Measurements from ENCODE around the gene ASPM. TPM values are rescaled to one million over a fixed set of nuclear protein-coding genes. Genes with fewer than 3 reads are reported as not detected.
"Not testable (repeated sequence)": the region's sequence is repeated elsewhere in the genome, so short reads cannot be mapped to it uniquely, and the experiment has no call there.

The ASPM gene
- total RNA-seq, 5 donors from 2014 or later (not counting 1 experiment from before 2014, with no cell fraction given): 0.41 to 0.93 (median 0.44) TPM

GRCh38 chr1:197116156-197116555 is 30.3 kb downstream of the ASPM start:
- no CpG with 5 or more reads among the region's 2 CpGs for WGBS (ENCODE audit: insufficient coverage)
- no peaks in the 10 kb centered on the region for H3K9me3 ChIP-seq
- no peak overlapping the region for H3K4me3 ChIP-seq (ENCODE audit: control insufficient read depth in 1 of 2, extremely low read depth in 1 of 2, low read length in 1 of 2)
- no peaks in the 10 kb centered on the region for H3K4me1 ChIP-seq (ENCODE audit: control insufficient read depth in 1 of 2, extremely low read depth in 1 of 2, insufficient read depth in 2 of 2, low read length in 2 of 2)
- no peak for DNase-seq
- no peak overlapping the region for H3K27ac Mint-ChIP-seq
- ChIA-PET CTCF (interaction anchor here in 1 of 2 donors (0.6 kb wide), 1 partner anchor 10 kb away, joined by 4 read pairs; no protein-coding TSS in a partner anchor), POLR2A (no interaction called here)
- no peaks in the 10 kb centered on the region for H3K27me3 ChIP-seq (replicated peaks in 1 of 2; ENCODE audit: control insufficient read depth in 2 of 2, extremely low read depth in 1 of 2, insufficient read depth in 2 of 2, low read length in 1 of 2)
- no peaks in the 10 kb centered on the region for H3K36me3 Mint-ChIP-seq
- no peaks in the 10 kb centered on the region for H3K4me1 Mint-ChIP-seq
- H3K4me3 Mint-ChIP-seq: no peak overlapping the region
- no peak for ATAC-seq (replicated peaks in 1 of 4)
- H3K36me3 ChIP-seq (ENCODE audit: control insufficient read depth in 2 of 2, extremely low read depth in 1 of 2, insufficient read depth in 1 of 2, low read length in 1 of 2): no peaks in the 10 kb centered on the region
- no peaks in the 10 kb centered on the region for H3K9me3 Mint-ChIP-seq
- no peaks in the 10 kb centered on the region for H3K27me3 Mint-ChIP-seq
- H3K27ac ChIP-seq (ENCODE audit: low read length): no peak overlapping the region

GRCh38 chr1:197106869-197107268 is 39.6 kb downstream of the ASPM start:
- ChIA-PET CTCF (no interaction called here), POLR2A (no interaction called here)
- Histone ChIP-seq H3K4me3 (ENCODE audit: control insufficient read depth in 1 of 2, extremely low read depth in 1 of 2, low read length in 1 of 2) (no peak overlapping the region), H3K9me3 (no peaks in the 10 kb centered on the region), H3K36me3 (ENCODE audit: control insufficient read depth in 2 of 2, extremely low read depth in 1 of 2, insufficient read depth in 1 of 2, low read length in 1 of 2) (no peaks in the 10 kb centered on the region), H3K27me3 (replicated peaks in 1 of 2; ENCODE audit: control insufficient read depth in 2 of 2, extremely low read depth in 1 of 2, insufficient read depth in 2 of 2, low read length in 1 of 2) (no peaks in the 10 kb centered on the region), H3K4me1 (ENCODE audit: control insufficient read depth in 1 of 2, extremely low read depth in 1 of 2, insufficient read depth in 2 of 2, low read length in 2 of 2) (no peaks in the 10 kb centered on the region), H3K27ac (ENCODE audit: low read length) (no peak overlapping the region)
- no peaks in the 10 kb centered on the region for H3K36me3 Mint-ChIP-seq
- no peaks in the 10 kb centered on the region for H3K9me3 Mint-ChIP-seq
- H3K27ac Mint-ChIP-seq: no peak overlapping the region
- DNase-seq: no peak
- no peak overlapping the region for H3K4me3 Mint-ChIP-seq
- no peaks in the 10 kb centered on the region for H3K27me3 Mint-ChIP-seq
- no peak for ATAC-seq (replicated peaks in 1 of 4)
- no CpG with 5 or more reads among the region's 1 CpG for WGBS (ENCODE audit: insufficient coverage)
- peaks cover 14 to 16% (median 15%) of the 10 kb centered on the region in 3 donors for H3K4me1 Mint-ChIP-seq

DNA sequence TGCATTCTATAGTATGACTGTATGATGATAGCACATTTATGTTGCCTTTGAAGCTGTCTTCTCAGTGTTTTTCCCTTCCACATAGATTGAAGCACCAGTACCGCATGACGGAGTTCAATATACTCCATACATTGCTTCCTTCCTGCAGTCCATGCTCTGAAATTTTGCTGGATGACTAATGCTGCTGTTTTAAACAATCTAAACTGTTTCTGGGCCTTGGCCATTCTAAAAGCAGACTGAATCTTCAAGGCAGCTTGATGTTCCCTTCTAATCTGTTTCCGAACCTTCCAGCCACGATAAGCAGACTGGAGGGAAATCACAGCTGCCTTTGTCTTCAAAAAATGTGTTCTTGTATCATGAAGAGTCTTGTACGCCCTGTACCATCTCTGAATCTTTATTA is 43.2 kb downstream of the ASPM start:
- H3K9me3 ChIP-seq: no peaks in the 10 kb centered on the region
- no peak for ATAC-seq (replicated peaks in 1 of 4)
- H3K4me1 Mint-ChIP-seq: peaks cover 32 to 40% (median 32%) of the 10 kb centered on the region in 3 donors
- H3K4me3 ChIP-seq (ENCODE audit: control insufficient read depth in 1 of 2, extremely low read depth in 1 of 2, low read length in 1 of 2): no peak overlapping the region
- no peaks in the 10 kb centered on the region for H3K27me3 Mint-ChIP-seq
- peak overlapping the region in 1 of 3 donors; percentile 58 for H3K4me3 Mint-ChIP-seq
- H3K27ac ChIP-seq (ENCODE audit: low read length): no peak overlapping the region
- H3K36me3 Mint-ChIP-seq: no peaks in the 10 kb centered on the region
- DNase-seq: no peak
- peaks cover 0 to 10% of the 10 kb centered on the region in 2 experiments for H3K4me1 ChIP-seq (ENCODE audit: control insufficient read depth in 1 of 2, extremely low read depth in 1 of 2, insufficient read depth in 2 of 2, low read length in 2 of 2)
- no peaks in the 10 kb centered on the region for H3K9me3 Mint-ChIP-seq
- ChIA-PET POLR2A (no interaction called here), CTCF (no interaction called here)
- no peaks in the 10 kb centered on the region for H3K27me3 ChIP-seq (replicated peaks in 1 of 2; ENCODE audit: control insufficient read depth in 2 of 2, extremely low read depth in 1 of 2, insufficient read depth in 2 of 2, low read length in 1 of 2)
- no peak overlapping the region for H3K27ac Mint-ChIP-seq
- H3K36me3 ChIP-seq (ENCODE audit: control insufficient read depth in 2 of 2, extremely low read depth in 1 of 2, insufficient read depth in 1 of 2, low read length in 1 of 2): no peaks in the 10 kb centered on the region
- whole genome bisulfite sequencing (ENCODE audit: insufficient coverage): 94% methylated on average over 4 of the region's 5 CpGs

DNA sequence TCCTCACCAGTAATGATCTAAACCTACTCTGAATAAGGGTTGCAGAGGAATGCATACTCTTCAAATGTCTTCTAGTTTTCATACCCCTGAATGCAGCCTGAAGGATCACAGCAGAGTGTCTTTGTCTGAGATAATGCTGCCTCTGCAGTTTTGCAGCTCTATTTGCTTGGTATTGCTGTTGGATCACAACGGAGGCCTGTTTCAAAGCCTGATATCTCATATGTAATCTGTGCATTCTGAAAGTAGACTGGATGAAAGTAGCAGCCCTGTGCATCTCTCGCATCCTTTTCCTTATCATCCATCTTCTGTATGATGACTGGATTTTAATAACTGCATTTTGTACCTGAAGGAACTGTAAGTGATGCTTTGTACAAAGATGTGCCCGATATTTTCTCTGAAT is 44.5 kb downstream of the ASPM start:
- Mint-ChIP-seq H3K27me3 (no peaks in the 10 kb centered on the region), H3K9me3 (no peaks in the 10 kb centered on the region), H3K36me3 (no peaks in the 10 kb centered on the region), H3K4me1 (peaks cover 32 to 40% (median 32%) of the 10 kb centered on the region in 3 donors), H3K27ac (no peak overlapping the region), H3K4me3 (peak overlapping the region in 1 of 3 donors; percentile 58)
- H3K4me1 ChIP-seq (ENCODE audit: control insufficient read depth in 1 of 2, extremely low read depth in 1 of 2, insufficient read depth in 2 of 2, low read length in 2 of 2): peaks cover 0 to 10% of the 10 kb centered on the region in 2 experiments
- WGBS (ENCODE audit: insufficient coverage): 14% methylated on average over 1 of the region's 3 CpGs
- H3K9me3 ChIP-seq: no peaks in the 10 kb centered on the region
- H3K27ac ChIP-seq (ENCODE audit: low read length): no peak overlapping the region
- H3K27me3 ChIP-seq (replicated peaks in 1 of 2; ENCODE audit: control insufficient read depth in 2 of 2, extremely low read depth in 1 of 2, insufficient read depth in 2 of 2, low read length in 1 of 2): no peaks in the 10 kb centered on the region
- ChIA-PET POLR2A (no interaction called here), CTCF (no interaction called here)
- H3K4me3 ChIP-seq (ENCODE audit: control insufficient read depth in 1 of 2, extremely low read depth in 1 of 2, low read length in 1 of 2): no peak overlapping the region
- H3K36me3 ChIP-seq (ENCODE audit: control insufficient read depth in 2 of 2, extremely low read depth in 1 of 2, insufficient read depth in 1 of 2, low read length in 1 of 2): no peaks in the 10 kb centered on the region
- ATAC-seq (replicated peaks in 1 of 4) (no peak), DNase-seq (no peak)

DNA sequence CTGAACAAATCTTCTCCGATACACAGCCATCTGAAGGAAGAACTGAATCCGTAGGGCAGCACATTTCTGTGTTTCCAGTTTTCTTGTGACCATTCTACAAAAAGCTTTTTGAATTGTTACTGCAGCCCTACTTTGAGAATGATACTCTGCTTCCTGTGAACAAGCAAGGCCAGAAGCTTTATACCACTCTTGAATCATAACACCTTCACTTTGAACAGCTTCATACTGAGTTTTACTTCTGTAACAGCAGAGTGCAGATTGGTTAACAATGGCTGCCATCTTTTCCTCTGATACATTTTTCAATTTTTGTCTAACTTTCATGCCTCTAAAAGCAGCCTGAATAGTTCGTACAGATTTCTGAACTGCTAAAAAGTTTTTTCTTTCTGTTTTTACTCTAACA is 45.8 kb downstream of the ASPM start:
- CTCF ChIA-PET: no interaction called here
- Mint-ChIP-seq H3K36me3 (no peaks in the 10 kb centered on the region), H3K27ac (peak overlapping the region in 1 of 2 donors; percentile 77), H3K9me3 (no peaks in the 10 kb centered on the region), H3K4me3 (peak overlapping the region in 1 of 3 donors; percentile 58), H3K27me3 (no peaks in the 10 kb centered on the region), H3K4me1 (peaks cover 29 to 40% (median 32%) of the 10 kb centered on the region in 3 donors)
- Histone ChIP-seq H3K4me1 (ENCODE audit: control insufficient read depth in 1 of 2, extremely low read depth in 1 of 2, insufficient read depth in 2 of 2, low read length in 2 of 2) (peaks cover 0 to 10% of the 10 kb centered on the region in 2 experiments), H3K36me3 (ENCODE audit: control insufficient read depth in 2 of 2, extremely low read depth in 1 of 2, insufficient read depth in 1 of 2, low read length in 1 of 2) (no peaks in the 10 kb centered on the region), H3K27ac (ENCODE audit: low read length) (no peak overlapping the region), H3K4me3 (ENCODE audit: control insufficient read depth in 1 of 2, extremely low read depth in 1 of 2, low read length in 1 of 2) (peak overlapping the region in 1 of 2 donors; percentile 17), H3K9me3 (no peaks in the 10 kb centered on the region), H3K27me3 (replicated peaks in 1 of 2; ENCODE audit: control insufficient read depth in 2 of 2, extremely low read depth in 1 of 2, insufficient read depth in 2 of 2, low read length in 1 of 2) (no peaks in the 10 kb centered on the region)
- peak; percentile 44 to 71 (median 53) for ATAC-seq (replicated peaks in 1 of 4)
- WGBS (ENCODE audit: insufficient coverage): 59% methylated on average over 2 of the region's 3 CpGs
- peak in 1 of 35 experiments; percentile 9 for DNase-seq
- POLR2A ChIA-PET: no interaction called here

GRCh38 chr1:197099444-197099843 is 47.0 kb downstream of the ASPM start:
- no peak for DNase-seq
- Mint-ChIP-seq H3K27ac (no peak overlapping the region), H3K4me1 (peaks cover 29 to 40% (median 32%) of the 10 kb centered on the region in 3 donors), H3K4me3 (no peak overlapping the region), H3K9me3 (no peaks in the 10 kb centered on the region), H3K36me3 (no peaks in the 10 kb centered on the region), H3K27me3 (no peaks in the 10 kb centered on the region)
- H3K9me3 ChIP-seq: no peaks in the 10 kb centered on the region
- no peak for ATAC-seq (replicated peaks in 1 of 4)
- H3K4me3 ChIP-seq (ENCODE audit: control insufficient read depth in 1 of 2, extremely low read depth in 1 of 2, low read length in 1 of 2): no peak overlapping the region
- no peaks in the 10 kb centered on the region for H3K36me3 ChIP-seq (ENCODE audit: control insufficient read depth in 2 of 2, extremely low read depth in 1 of 2, insufficient read depth in 1 of 2, low read length in 1 of 2)
- H3K27me3 ChIP-seq (replicated peaks in 1 of 2; ENCODE audit: control insufficient read depth in 2 of 2, extremely low read depth in 1 of 2, insufficient read depth in 2 of 2, low read length in 1 of 2): no peaks in the 10 kb centered on the region
- CTCF ChIA-PET: interaction anchor here in 1 of 2 donors (0.5 kb wide), 1 partner anchor 1580 kb away, joined by 7 read pairs; no protein-coding TSS in a partner anchor
- no peak overlapping the region for H3K27ac ChIP-seq (ENCODE audit: low read length)
- POLR2A ChIA-PET: no interaction called here
- peaks cover 0 to 10% of the 10 kb centered on the region in 2 experiments for H3K4me1 ChIP-seq (ENCODE audit: control insufficient read depth in 1 of 2, extremely low read depth in 1 of 2, insufficient read depth in 2 of 2, low read length in 2 of 2)

- H3K27ac ChIP-seq (ENCODE audit: low read length); H3K36me3 Mint-ChIP-seq; DNase-seq; H3K9me3 ChIP-seq; H3K27ac Mint-ChIP-seq; H3K36me3 ChIP-seq (ENCODE audit: control insufficient read depth in 2 of 2, extremely low read depth in 1 of 2, insufficient read depth in 1 of 2, low read length in 1 of 2); H3K4me3 ChIP-seq (ENCODE audit: control insufficient read depth in 1 of 2, extremely low read depth in 1 of 2, low read length in 1 of 2); H3K27me3 ChIP-seq (replicated peaks in 1 of 2; ENCODE audit: control insufficient read depth in 2 of 2, extremely low read depth in 1 of 2, insufficient read depth in 2 of 2, low read length in 1 of 2); ATAC-seq (replicated peaks in 1 of 4); CTCF ChIA-PET; H3K9me3 Mint-ChIP-seq; H3K27me3 Mint-ChIP-seq; H3K4me3 Mint-ChIP-seq; H3K4me1 ChIP-seq (ENCODE audit: control insufficient read depth in 1 of 2, extremely low read depth in 1 of 2, insufficient read depth in 2 of 2, low read length in 2 of 2); POLR2A ChIA-PET: not testable (repeated sequence)
- WGBS (ENCODE audit: insufficient coverage): 100% methylated on average over 2 of the region's 2 CpGs
- H3K4me1 Mint-ChIP-seq: peaks cover 17 to 26% (median 18%) of the 10 kb centered on the region in 3 donors
Measured at GRCh38 chr1:197096971-197097370, 49.5 kb downstream of the ASPM start.

All from T-cell (primary cell).